ENCODE results near the gene IQGAP1. TPM values are rescaled to one million over a fixed set of nuclear protein-coding genes. Genes with fewer than 3 reads are reported as not detected.

IQGAP1 gene
- total and polyA plus RNA-seq, 2 of the 13 experiments (the other 11 are each of a cell fraction or from before 2014, with no cell fraction given): 29.5 to 37.9 TPM

- TF ChIP-seq PBX3 (CRISPR knock-in tag; IDR thresholded peaks at IDR 0.05; ENCODE audit: borderline replicate concordance): no peak
- TF ChIP-seq KAT8 (CRISPR knock-in tag; IDR thresholded peaks at IDR 0.05): 0 out of 2 replicates have a peak, but pooled peaks have one; percentile 17
- TF ChIP-seq ZNF781 (CRISPR knock-in tag; IDR thresholded peaks at IDR 0.05; ENCODE audit: borderline replicate concordance, not compliant biosample characterization): no peak
- TF ChIP-seq AHDC1 (CRISPR knock-in tag; IDR thresholded peaks at IDR 0.05; ENCODE audit: borderline replicate concordance): peak; percentile 18; the same call in 1 of the 2 replicates
- no peak for TF ChIP-seq ADNP (CRISPR knock-in tag; IDR thresholded peaks at IDR 0.05)
- TF ChIP-seq, protein P1, sequence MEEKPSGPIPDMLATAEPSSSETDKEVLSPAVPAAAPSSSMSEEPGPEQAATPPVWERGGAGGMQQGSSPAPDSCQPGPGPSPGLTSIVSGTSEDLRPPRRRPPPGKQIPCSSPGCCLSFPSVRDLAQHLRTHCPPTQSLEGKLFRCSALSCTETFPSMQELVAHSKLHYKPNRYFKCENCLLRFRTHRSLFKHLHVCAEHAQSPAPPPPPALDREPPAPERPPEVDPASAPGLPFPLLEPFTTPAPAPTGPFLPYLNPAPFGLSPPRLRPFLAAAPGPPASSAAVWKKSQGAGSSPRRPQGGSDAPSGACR (CRISPR knock-in tag; IDR thresholded peaks at IDR 0.05): no peak
- no peak for TF ChIP-seq ZNF773 (CRISPR knock-in tag; IDR thresholded peaks at IDR 0.05; ENCODE audit: borderline replicate concordance)
- no peak for TF ChIP-seq ZFYVE20 (CRISPR knock-in tag; IDR thresholded peaks at IDR 0.05; ENCODE audit: borderline replicate concordance, low read depth)
- no peak for TF ChIP-seq RORA (CRISPR knock-in tag; IDR thresholded peaks at IDR 0.05)
- TF ChIP-seq GLMP (CRISPR knock-in tag; IDR thresholded peaks at IDR 0.05; ENCODE audit: borderline replicate concordance): no peak
- TF ChIP-seq, protein P2, sequence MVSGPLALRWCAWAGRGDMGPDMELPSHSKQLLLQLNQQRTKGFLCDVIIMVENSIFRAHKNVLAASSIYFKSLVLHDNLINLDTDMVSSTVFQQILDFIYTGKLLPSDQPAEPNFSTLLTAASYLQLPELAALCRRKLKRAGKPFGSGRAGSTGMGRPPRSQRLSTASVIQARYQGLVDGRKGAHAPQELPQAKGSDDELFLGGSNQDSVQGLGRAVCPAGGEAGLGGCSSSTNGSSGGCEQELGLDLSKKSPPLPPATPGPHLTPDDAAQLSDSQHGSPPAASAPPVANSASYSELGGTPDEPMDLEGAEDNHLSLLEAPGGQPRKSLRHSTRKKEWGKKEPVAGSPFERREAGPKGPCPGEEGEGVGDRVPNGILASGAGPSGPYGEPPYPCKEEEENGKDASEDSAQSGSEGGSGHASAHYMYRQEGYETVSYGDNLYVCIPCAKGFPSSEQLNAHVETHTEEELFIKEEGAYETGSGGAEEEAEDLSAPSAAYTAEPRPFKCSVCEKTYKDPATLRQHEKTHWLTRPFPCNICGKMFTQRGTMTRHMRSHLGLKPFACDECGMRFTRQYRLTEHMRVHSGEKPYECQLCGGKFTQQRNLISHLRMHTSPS (CRISPR knock-in tag; IDR thresholded peaks at IDR 0.05; ENCODE audit: low read depth): no peak
- no peak for TF ChIP-seq TSC22D2 (CRISPR knock-in tag; IDR thresholded peaks at IDR 0.05; ENCODE audit: borderline replicate concordance)
- no peak for TF ChIP-seq PTBP1 (IDR thresholded peaks at IDR 0.05; ENCODE audit: low read depth, low read length, poor library complexity, severe bottlenecking)
- no peak for TF ChIP-seq ZNF776 (CRISPR knock-in tag; IDR thresholded peaks at IDR 0.05)
- no peak for TF ChIP-seq SALL1 (CRISPR knock-in tag; IDR thresholded peaks at IDR 0.05)
- TF ChIP-seq ZBTB7A (CRISPR knock-in tag; IDR thresholded peaks at IDR 0.05): no peak
- TF ChIP-seq ONECUT2 (CRISPR knock-in tag; IDR thresholded peaks at IDR 0.05): no peak
- no peak for TF ChIP-seq ZNF317 (CRISPR knock-in tag; IDR thresholded peaks at IDR 0.05)
- TF ChIP-seq ZNF768 (CRISPR knock-in tag; IDR thresholded peaks at IDR 0.05): no peak
- no peak for TF ChIP-seq PITX1 (CRISPR knock-in tag; IDR thresholded peaks at IDR 0.05)
- TF ChIP-seq SPEN (CRISPR knock-in tag; IDR thresholded peaks at IDR 0.05; ENCODE audit: low read depth): no peak
These were observed 34.0 kb downstream of the IQGAP1 start (continued) for GRCh38 chr15:90422043-90422442.

Measured in HepG2 (cell line).